PFSK-1 (cell line): ENCODE data around the gene CNOT8.

Experiments
- FOXP2 ChIP-seq: optimal IDR thresholded peaks from 2 replicates; pipeline ENCODE3; 2011; ENCODE audit warnings: borderline replicate concordance, control low read depth, inconsistent platforms; ENCODE audit not compliant: insufficient read depth; ENCODE audit errors: extremely low read length, extremely low read depth
- POLR2AphosphoS5 ChIP-seq: IDR thresholded peaks from 2 replicates; pipeline ENCODE4 v1.6.1; 2012; ENCODE audit warnings: low read depth, mild to moderate bottlenecking, control low read depth, low read length, moderate library complexity
- SIN3A ChIP-seq: IDR thresholded peaks from 2 replicates; pipeline ENCODE4 v1.6.1; 2012; ENCODE audit warnings: mild to moderate bottlenecking, low read length, moderate library complexity, borderline replicate concordance; ENCODE audit not compliant: insufficient read depth
- TAF1 ChIP-seq: IDR thresholded peaks from 2 replicates; pipeline ENCODE4 v1.6.1; 2012; ENCODE audit warnings: low read length, control low read depth, borderline replicate concordance; ENCODE audit not compliant: insufficient read depth
- TF ChIP-seq, protein P1 (sequence below), 2 experiments: IDR thresholded peaks; 2 replicates each; pipeline versions ENCODE4 v1.6.1 to v1.8.0; 2011 to 2012; ENCODE audit warnings: low read depth in 2 of 2, low read length in 2 of 2, control low read depth in 1 of 2, inconsistent platforms in 1 of 2, mild to moderate bottlenecking in 1 of 2, moderate library complexity in 1 of 2; ENCODE audit not compliant: insufficient read depth in 1 of 2

- TF ChIP-seq POLR2AphosphoS5, result peak; percentile 89; the same call in 1 of the 2 replicates
- no peak for TF ChIP-seq SIN3A
- peak; percentile 73; the same call in 1 of the 2 replicates for TF ChIP-seq TAF1
- peak; percentile 96 for TF ChIP-seq FOXP2
- TF ChIP-seq, protein P1, sequence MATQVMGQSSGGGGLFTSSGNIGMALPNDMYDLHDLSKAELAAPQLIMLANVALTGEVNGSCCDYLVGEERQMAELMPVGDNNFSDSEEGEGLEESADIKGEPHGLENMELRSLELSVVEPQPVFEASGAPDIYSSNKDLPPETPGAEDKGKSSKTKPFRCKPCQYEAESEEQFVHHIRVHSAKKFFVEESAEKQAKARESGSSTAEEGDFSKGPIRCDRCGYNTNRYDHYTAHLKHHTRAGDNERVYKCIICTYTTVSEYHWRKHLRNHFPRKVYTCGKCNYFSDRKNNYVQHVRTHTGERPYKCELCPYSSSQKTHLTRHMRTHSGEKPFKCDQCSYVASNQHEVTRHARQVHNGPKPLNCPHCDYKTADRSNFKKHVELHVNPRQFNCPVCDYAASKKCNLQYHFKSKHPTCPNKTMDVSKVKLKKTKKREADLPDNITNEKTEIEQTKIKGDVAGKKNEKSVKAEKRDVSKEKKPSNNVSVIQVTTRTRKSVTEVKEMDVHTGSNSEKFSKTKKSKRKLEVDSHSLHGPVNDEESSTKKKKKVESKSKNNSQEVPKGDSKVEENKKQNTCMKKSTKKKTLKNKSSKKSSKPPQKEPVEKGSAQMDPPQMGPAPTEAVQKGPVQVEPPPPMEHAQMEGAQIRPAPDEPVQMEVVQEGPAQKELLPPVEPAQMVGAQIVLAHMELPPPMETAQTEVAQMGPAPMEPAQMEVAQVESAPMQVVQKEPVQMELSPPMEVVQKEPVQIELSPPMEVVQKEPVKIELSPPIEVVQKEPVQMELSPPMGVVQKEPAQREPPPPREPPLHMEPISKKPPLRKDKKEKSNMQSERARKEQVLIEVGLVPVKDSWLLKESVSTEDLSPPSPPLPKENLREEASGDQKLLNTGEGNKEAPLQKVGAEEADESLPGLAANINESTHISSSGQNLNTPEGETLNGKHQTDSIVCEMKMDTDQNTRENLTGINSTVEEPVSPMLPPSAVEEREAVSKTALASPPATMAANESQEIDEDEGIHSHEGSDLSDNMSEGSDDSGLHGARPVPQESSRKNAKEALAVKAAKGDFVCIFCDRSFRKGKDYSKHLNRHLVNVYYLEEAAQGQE (IDR thresholded peaks at IDR 0.05; ENCODE audit: insufficient read depth in 1 of 2, low read depth in 2 of 2, low read length in 2 of 2), result no peak
Measured at GRCh38 chr5:154858297-154858971, at the start of gene CNOT8.
